GM12892 (cell line): ENCODE measurements around the gene SMYD3.

ENCODE experiments used
- POLR2A ChIP-seq: IDR thresholded peaks from 2 replicates; pipeline ENCODE4 v1.6.1; 2011; ENCODE audit warnings: low read depth, low read length, control low read depth
- POLR2AphosphoS5 ChIP-seq: IDR thresholded peaks from 2 replicates; pipeline ENCODE4 v1.6.1; 2011; ENCODE audit warnings: low read depth, low read length, control low read depth
- TAF1 ChIP-seq: IDR thresholded peaks from 2 replicates; pipeline ENCODE4 v1.6.1; 2011; ENCODE audit warnings: low read depth, mild to moderate bottlenecking, control low read depth, low read length, borderline replicate concordance

DNA sequence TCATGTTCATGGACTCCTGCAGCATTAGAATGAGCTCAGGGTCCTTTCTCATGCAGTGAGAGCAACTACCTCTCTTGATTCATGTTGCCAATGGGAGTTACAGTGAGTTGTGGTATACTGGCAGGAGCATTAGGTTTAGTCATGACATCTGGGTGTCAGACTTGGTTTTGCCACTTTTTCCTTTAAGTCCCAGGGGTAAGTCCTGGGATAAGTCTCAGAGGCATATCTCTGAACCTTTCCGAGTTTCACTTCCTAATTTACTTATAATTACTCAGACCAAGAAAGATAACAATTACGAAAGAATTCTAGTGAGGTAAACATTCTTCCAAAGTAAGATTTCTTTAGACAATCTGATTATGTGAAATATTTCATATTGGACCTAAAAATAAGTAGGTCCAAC is 606.0 kb downstream of the SMYD3 start:
- TF ChIP-seq TAF1 = no peak
- no peak for TF ChIP-seq POLR2AphosphoS5
- no peak for TF ChIP-seq POLR2A
